A673 (cell line): ENCODE results near the gene DLG2.

Source experiments
- CTCF ChIP-seq: fragments of 300-800, 200-600 bp; sonication (generic); conservative IDR thresholded peaks from 2 replicates; pipeline ENCODE4 v1.5.1; 2017; ENCODE audit warnings: low read depth, mild to moderate bottlenecking, antibody characterized with exemption, low read length, moderate library complexity, mixed read lengths
- EZH2 ChIP-seq: fragments of 200-600 bp; sonication (generic); IDR thresholded peaks from 2 replicates; pipeline ENCODE4 v1.6.1; 2017; ENCODE audit warnings: borderline replicate concordance, low read depth, mild to moderate bottlenecking, mixed read lengths, antibody characterized with exemption, low read length; ENCODE audit not compliant: poor library complexity, severe bottlenecking

GRCh38 chr11:85114786-85115185, 512.4 kb downstream of the DLG2 start:
- no peak for TF ChIP-seq CTCF
- no peak for TF ChIP-seq EZH2
